ENCODE measurements around the gene KIF23. TPM values are rescaled to one million over a fixed set of nuclear protein-coding genes. Genes with fewer than 3 reads are reported as not detected.

The KIF23 gene
- polyA plus RNA-seq, 2 of the 4 experiments (the other 2 are of a cell fraction): 81.8 to 117 TPM

DNA sequence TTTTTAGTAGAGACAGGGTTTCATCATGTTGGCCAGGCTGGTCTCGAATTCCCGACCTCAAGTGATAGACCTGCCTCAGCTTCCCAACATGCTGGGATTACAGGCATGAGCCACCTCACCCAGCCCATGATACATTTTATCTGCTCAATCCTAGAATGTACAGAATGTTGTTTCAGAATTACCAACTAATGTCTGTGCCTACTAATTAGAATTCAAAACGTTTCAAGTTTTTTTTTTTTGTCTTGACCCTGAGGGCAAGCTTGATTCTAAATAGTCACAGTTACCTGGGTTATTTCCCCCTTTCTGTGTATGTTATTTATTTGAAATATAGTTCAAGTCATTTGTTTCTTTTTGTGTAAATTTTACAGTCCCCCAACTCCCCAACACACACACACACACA, 5.3 kb upstream of the KIF23 start (continued):
- TF ChIP-seq, protein P1, sequence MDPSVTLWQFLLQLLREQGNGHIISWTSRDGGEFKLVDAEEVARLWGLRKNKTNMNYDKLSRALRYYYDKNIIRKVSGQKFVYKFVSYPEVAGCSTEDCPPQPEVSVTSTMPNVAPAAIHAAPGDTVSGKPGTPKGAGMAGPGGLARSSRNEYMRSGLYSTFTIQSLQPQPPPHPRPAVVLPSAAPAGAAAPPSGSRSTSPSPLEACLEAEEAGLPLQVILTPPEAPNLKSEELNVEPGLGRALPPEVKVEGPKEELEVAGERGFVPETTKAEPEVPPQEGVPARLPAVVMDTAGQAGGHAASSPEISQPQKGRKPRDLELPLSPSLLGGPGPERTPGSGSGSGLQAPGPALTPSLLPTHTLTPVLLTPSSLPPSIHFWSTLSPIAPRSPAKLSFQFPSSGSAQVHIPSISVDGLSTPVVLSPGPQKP (IDR thresholded peaks at IDR 0.05; ENCODE audit: low read depth, low read length): no peak
- TF ChIP-seq, protein P2, sequence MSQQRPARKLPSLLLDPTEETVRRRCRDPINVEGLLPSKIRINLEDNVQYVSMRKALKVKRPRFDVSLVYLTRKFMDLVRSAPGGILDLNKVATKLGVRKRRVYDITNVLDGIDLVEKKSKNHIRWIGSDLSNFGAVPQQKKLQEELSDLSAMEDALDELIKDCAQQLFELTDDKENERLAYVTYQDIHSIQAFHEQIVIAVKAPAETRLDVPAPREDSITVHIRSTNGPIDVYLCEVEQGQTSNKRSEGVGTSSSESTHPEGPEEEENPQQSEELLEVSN (IDR thresholded peaks at IDR 0.05; ENCODE audit: borderline replicate concordance, low read depth): no peak

- Histone ChIP-seq H3K27ac (no peak overlapping the region), H3K4me1 (peaks cover 27% of the 10 kb centered on the region; the same call in 2 of the 3 replicates), H3K9me3 (no peaks in the 10 kb centered on the region), H3K4me3 (no peak overlapping the region), H3K4me2 (no peak overlapping the region)
- ChIA-PET CTCF (interaction anchor here (0.7 to 8.5 kb wide), 18 partner anchors 11 to 376 kb away, joined by 3 to 87 read pairs (median 4); no protein-coding TSS in a partner anchor), POLR2A (no interaction called here)
- ATAC-seq (peak; percentile 31 to 32; a peak in 4 of 6 replicates), FAIRE-seq (no peak), DNase-seq (ENCODE audit: low read depth in 1 of 2, low spot score in 1 of 2) (peak; percentile 71 to 84)
- WGBS (ENCODE audit: missing lambda C conversion rate): 54% methylated on average over 9 of the region's 9 CpGs
- TF ChIP-seq KDM1A (IDR thresholded peaks at IDR 0.05; ENCODE audit: low read depth) (no peak), HDAC2 (IDR thresholded peaks at IDR 0.05) (no peak), ZFP36 (IDR thresholded peaks at IDR 0.05; ENCODE audit: borderline replicate concordance, partially characterized antibody) (no peak), ZSCAN20 (CRISPR knock-in tag; IDR thresholded peaks at IDR 0.05) (no peak), SMC3 (IDR thresholded peaks at IDR 0.05) (peak; percentile 42; the same call in 1 of the 3 replicates), RNF2 (IDR thresholded peaks at IDR 0.05; ENCODE audit: borderline replicate concordance, low read depth) (no peak), SREBF2 (IDR thresholded peaks at IDR 0.05) (no peak), ESRRA (IDR thresholded peaks at IDR 0.05; ENCODE audit: borderline replicate concordance, low read length) (no peak), REST (IDR thresholded peaks at IDR 0.05) (no peak), HEYL (CRISPR knock-in tag; IDR thresholded peaks at IDR 0.05) (no peak), EHMT2 (IDR thresholded peaks at IDR 0.05; ENCODE audit: low read depth) (no peak), KDM5A (IDR thresholded peaks at IDR 0.05) (no peak), POLR2AphosphoS2 (conservative IDR thresholded peaks at IDR 0.05; ENCODE audit: low read length) (no peak), RAD21 (conservative IDR thresholded peaks at IDR 0.05 in 1 of 2, IDR thresholded peaks at IDR 0.05 in 1 of 2) (peak; percentile 65 to 75), PHF8 (IDR thresholded peaks at IDR 0.05; ENCODE audit: borderline replicate concordance, low read depth) (no peak), MAX (IDR thresholded peaks at IDR 0.05) (no peak), HOXB13 (CRISPR knock-in tag; IDR thresholded peaks at IDR 0.05; ENCODE audit: low read depth) (no peak), MAFK (IDR thresholded peaks at IDR 0.05; ENCODE audit: partially characterized antibody) (no peak), RARB (CRISPR knock-in tag; IDR thresholded peaks at IDR 0.05) (no peak), RCOR1 (IDR thresholded peaks at IDR 0.05; ENCODE audit: low read depth, low read length) (no peak)
- TF ChIP-seq, protein P3, sequence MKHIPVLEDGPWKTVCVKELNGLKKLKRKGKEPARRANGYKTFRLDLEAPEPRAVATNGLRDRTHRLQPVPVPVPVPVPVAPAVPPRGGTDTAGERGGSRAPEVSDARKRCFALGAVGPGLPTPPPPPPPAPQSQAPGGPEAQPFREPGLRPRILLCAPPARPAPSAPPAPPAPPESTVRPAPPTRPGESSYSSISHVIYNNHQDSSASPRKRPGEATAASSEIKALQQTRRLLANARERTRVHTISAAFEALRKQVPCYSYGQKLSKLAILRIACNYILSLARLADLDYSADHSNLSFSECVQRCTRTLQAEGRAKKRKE (CRISPR knock-in tag; IDR thresholded peaks at IDR 0.05; ENCODE audit: low read depth): no peak
- TF ChIP-seq, protein P4, sequence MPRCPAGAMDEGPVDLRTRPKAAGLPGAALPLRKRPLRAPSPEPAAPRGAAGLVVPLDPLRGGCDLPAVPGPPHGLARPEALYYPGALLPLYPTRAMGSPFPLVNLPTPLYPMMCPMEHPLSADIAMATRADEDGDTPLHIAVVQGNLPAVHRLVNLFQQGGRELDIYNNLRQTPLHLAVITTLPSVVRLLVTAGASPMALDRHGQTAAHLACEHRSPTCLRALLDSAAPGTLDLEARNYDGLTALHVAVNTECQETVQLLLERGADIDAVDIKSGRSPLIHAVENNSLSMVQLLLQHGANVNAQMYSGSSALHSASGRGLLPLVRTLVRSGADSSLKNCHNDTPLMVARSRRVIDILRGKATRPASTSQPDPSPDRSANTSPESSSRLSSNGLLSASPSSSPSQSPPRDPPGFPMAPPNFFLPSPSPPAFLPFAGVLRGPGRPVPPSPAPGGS (IDR thresholded peaks at IDR 0.05): no peak
- TF ChIP-seq, protein P5, sequence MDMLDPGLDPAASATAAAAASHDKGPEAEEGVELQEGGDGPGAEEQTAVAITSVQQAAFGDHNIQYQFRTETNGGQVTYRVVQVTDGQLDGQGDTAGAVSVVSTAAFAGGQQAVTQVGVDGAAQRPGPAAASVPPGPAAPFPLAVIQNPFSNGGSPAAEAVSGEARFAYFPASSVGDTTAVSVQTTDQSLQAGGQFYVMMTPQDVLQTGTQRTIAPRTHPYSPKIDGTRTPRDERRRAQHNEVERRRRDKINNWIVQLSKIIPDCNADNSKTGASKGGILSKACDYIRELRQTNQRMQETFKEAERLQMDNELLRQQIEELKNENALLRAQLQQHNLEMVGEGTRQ (IDR thresholded peaks at IDR 0.05): no peak
- TF ChIP-seq, protein P2 (IDR thresholded peaks at IDR 0.05; ENCODE audit: borderline replicate concordance, low read depth): no peak
- TF ChIP-seq, protein P6, sequence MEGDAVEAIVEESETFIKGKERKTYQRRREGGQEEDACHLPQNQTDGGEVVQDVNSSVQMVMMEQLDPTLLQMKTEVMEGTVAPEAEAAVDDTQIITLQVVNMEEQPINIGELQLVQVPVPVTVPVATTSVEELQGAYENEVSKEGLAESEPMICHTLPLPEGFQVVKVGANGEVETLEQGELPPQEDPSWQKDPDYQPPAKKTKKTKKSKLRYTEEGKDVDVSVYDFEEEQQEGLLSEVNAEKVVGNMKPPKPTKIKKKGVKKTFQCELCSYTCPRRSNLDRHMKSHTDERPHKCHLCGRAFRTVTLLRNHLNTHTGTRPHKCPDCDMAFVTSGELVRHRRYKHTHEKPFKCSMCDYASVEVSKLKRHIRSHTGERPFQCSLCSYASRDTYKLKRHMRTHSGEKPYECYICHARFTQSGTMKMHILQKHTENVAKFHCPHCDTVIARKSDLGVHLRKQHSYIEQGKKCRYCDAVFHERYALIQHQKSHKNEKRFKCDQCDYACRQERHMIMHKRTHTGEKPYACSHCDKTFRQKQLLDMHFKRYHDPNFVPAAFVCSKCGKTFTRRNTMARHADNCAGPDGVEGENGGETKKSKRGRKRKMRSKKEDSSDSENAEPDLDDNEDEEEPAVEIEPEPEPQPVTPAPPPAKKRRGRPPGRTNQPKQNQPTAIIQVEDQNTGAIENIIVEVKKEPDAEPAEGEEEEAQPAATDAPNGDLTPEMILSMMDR (IDR thresholded peaks at IDR 0.05): peak; percentile 56
Measured at GRCh38 chr15:69410248-69410874, 3.8 kb upstream of the KIF23 start.

Measured in A549 (cell line).